Measurements from ENCODE around the gene PAK5.

Gene PAK5

GRCh38 chr20:9630554-9630953 is 208.3 kb downstream of the PAK5 start:
- DNase-seq (ENCODE audit: extremely low read depth, low read depth): no peak
- TF ChIP-seq CTCF (IDR thresholded peaks at IDR 0.05; ENCODE audit: low read depth, low read length): no peak

- no peak for DNase-seq (ENCODE audit: extremely low read depth, low read depth)
- no peak for TF ChIP-seq CTCF (IDR thresholded peaks at IDR 0.05; ENCODE audit: low read depth, low read length)
These were observed 209.0 kb downstream of the PAK5 start for GRCh38 chr20:9629831-9630230.

GRCh38 chr20:9628589-9628988 is 210.3 kb downstream of the PAK5 start:
- no peak for DNase-seq (ENCODE audit: extremely low read depth, low read depth)
- TF ChIP-seq CTCF (IDR thresholded peaks at IDR 0.05; ENCODE audit: low read depth, low read length): no peak

- no peak for TF ChIP-seq CTCF (IDR thresholded peaks at IDR 0.05; ENCODE audit: low read depth, low read length)
- DNase-seq (ENCODE audit: extremely low read depth, low read depth): no peak
These were observed 210.7 kb downstream of the PAK5 start for GRCh38 chr20:9628141-9628540.

GRCh38 chr20:9627219-9627618 is 211.7 kb downstream of the PAK5 start:
- TF ChIP-seq CTCF (IDR thresholded peaks at IDR 0.05; ENCODE audit: low read depth, low read length): no peak

GRCh38 chr20:9626357-9626756 is 212.5 kb downstream of the PAK5 start:
- no peak for DNase-seq (ENCODE audit: extremely low read depth, low read depth)
- TF ChIP-seq CTCF (IDR thresholded peaks at IDR 0.05; ENCODE audit: low read depth, low read length): no peak

More at GRCh38 chr20:9627219-9627618, 211.7 kb downstream of the PAK5 start:
- DNase-seq (ENCODE audit: extremely low read depth, low read depth): no peak

GRCh38 chr20:9617940-9618339 is 220.9 kb downstream of the PAK5 start:
- no peak for DNase-seq (ENCODE audit: extremely low read depth, low read depth)

More at GRCh38 chr20:9617940-9618339, 220.9 kb downstream of the PAK5 start:
- TF ChIP-seq CTCF (IDR thresholded peaks at IDR 0.05; ENCODE audit: low read depth, low read length): peak; percentile 9

Data from AG09319 (cell line).